ENCODE results near the gene TBC1D14.

Gene TBC1D14

DNA sequence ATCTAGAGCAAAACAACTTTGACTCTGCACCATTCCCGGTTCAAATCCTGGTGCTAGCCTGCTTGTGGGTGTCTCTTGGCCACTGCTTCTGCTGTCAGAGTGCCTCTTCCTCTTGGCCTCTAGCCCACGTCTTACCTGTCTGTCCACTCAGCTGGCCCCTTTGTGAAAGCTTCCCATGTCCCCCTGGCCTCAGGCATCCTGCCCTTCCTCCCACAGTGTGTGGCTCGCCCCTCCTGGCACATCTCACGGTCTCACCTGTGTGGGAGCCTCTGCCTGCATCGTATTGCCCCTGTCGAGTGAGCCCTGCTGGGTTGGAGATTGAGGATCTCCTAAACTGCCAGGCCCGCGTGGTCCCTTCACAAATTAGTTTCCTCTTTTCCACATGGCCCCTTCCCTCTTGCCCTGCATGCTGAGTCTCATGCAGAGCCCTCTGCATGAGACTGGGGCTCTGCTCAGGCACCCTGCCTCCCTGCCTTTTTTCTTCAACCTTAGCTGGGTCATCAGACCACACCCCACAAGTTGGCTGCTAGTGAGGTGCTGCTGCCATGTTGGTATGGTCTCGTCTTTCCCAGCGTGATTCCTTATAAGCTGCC, 79.8 kb downstream of the TBC1D14 start:
- no peak for DNase-seq (ENCODE audit: insufficient read length, low spot score)
- FAIRE-seq: no peak
- no peak for TF ChIP-seq POLR2A (IDR thresholded peaks at IDR 0.05; ENCODE audit: low read depth, low read length)
- no peak for TF ChIP-seq PAX5 (IDR thresholded peaks at IDR 0.05; ENCODE audit: insufficient read depth, low read length, severe bottlenecking)
- TF ChIP-seq POLR2AphosphoS5 (IDR thresholded peaks at IDR 0.05; ENCODE audit: low read depth, low read length): no peak
- TF ChIP-seq TAF1 (IDR thresholded peaks at IDR 0.05; ENCODE audit: low read depth, low read length): no peak
- TF ChIP-seq SPI1 (IDR thresholded peaks at IDR 0.05; ENCODE audit: low read depth, low read length): no peak
- TF ChIP-seq POU2F2 (IDR thresholded peaks at IDR 0.05; ENCODE audit: low read depth, low read length): no peak

DNA sequence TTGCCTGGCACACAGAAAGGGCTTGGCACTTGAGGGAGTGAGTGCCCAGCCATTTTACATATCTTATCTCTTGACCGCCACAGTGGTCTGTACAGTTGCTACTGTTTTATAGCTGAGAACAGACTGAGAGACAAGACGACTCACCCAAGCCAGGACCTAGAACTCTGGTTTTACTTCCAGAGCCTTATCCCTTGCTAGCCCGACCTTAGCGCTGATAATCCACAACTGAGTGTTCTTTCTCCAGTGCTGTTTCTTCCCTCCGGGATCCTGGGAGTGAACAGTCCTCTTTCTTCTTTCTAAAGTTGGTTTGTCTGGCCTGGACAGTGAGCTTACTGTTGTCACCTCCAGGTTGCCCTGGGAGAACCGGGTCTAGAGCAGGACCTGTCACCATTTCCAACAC, 81.0 kb downstream of the TBC1D14 start:
- FAIRE-seq: no peak
- no peak for TF ChIP-seq TAF1 (IDR thresholded peaks at IDR 0.05; ENCODE audit: low read depth, low read length)
- TF ChIP-seq POLR2AphosphoS5 (IDR thresholded peaks at IDR 0.05; ENCODE audit: low read depth, low read length): no peak
- TF ChIP-seq SPI1 (IDR thresholded peaks at IDR 0.05; ENCODE audit: low read depth, low read length): no peak
- TF ChIP-seq POLR2A (IDR thresholded peaks at IDR 0.05; ENCODE audit: low read depth, low read length): no peak
- TF ChIP-seq PAX5 (IDR thresholded peaks at IDR 0.05; ENCODE audit: insufficient read depth, low read length, severe bottlenecking): no peak
- no peak for TF ChIP-seq POU2F2 (IDR thresholded peaks at IDR 0.05; ENCODE audit: low read depth, low read length)
- no peak for DNase-seq (ENCODE audit: insufficient read length, low spot score)

DNA sequence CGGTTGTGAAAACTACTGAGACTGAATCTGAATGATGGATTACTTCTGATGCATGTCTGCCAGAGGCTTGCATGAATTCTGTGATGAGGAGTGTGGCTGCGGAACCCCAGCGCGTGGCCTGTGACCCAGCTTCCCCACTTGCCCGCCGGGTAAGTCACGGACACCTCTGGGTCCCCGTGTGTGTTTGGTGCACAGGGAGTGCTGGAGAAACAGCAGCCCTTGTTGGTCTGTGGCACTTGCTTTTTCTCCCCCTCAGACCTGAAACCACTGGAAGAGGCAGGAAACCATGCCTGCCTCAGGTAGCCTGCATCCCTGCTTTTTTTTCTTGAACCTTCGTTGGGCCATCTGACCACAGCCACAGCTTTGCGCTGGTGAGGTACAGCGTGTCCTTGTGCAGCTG, 81.6 kb downstream of the TBC1D14 start:
- no peak for FAIRE-seq
- DNase-seq (ENCODE audit: insufficient read length, low spot score): no peak
- TF ChIP-seq SPI1 (IDR thresholded peaks at IDR 0.05; ENCODE audit: low read depth, low read length): no peak
- TF ChIP-seq PAX5 (IDR thresholded peaks at IDR 0.05; ENCODE audit: insufficient read depth, low read length, severe bottlenecking): no peak
- no peak for TF ChIP-seq TAF1 (IDR thresholded peaks at IDR 0.05; ENCODE audit: low read depth, low read length)
- no peak for TF ChIP-seq POLR2AphosphoS5 (IDR thresholded peaks at IDR 0.05; ENCODE audit: low read depth, low read length)
- no peak for TF ChIP-seq POLR2A (IDR thresholded peaks at IDR 0.05; ENCODE audit: low read depth, low read length)

DNA sequence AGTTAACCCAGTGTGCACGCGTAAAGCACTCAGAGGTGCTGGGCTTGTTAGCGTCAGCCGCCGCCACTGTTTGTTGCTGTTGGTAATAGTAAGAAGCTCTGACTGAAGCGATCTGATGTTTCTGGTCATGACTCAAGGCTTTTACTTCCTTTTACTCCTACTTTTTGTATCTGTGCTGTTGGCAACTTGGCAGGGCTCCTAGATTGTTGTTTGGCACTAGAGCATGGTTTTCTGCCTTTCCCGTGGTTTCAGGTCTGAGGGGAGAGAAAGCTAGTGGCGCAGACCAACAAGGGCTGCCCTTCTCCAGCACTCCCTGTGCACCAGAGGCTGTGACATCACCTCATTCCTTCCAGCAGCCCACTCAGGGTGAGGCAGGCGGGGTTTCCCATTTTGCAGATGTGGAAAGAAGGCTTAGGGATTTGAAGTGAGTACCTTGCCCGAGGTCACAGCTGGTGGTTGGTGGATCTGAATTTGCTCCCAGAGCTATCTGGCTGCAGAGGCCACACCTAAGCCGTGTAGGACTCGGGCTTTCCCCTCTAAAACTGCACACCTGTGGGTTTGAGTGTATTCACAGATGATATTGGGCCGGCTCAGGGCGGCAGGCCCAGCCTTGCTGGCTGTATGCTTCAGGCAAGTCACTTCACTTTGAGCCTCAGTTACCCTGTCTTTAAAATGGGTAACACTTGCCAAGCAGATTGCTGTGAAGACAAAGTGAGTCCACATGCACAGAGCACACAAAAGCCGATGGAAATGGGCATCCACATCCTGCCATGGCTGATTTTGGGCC, 82.3 kb downstream of the TBC1D14 start:
- DNase-seq (ENCODE audit: insufficient read length, low spot score) (no peak), FAIRE-seq (no peak)
- TF ChIP-seq POLR2AphosphoS5 (IDR thresholded peaks at IDR 0.05; ENCODE audit: low read depth, low read length) (no peak), POU2F2 (IDR thresholded peaks at IDR 0.05; ENCODE audit: low read depth, low read length) (no peak), PAX5 (IDR thresholded peaks at IDR 0.05; ENCODE audit: insufficient read depth, low read length, severe bottlenecking) (no peak), POLR2A (IDR thresholded peaks at IDR 0.05; ENCODE audit: low read depth, low read length) (no peak), TAF1 (IDR thresholded peaks at IDR 0.05; ENCODE audit: low read depth, low read length) (no peak), SPI1 (IDR thresholded peaks at IDR 0.05; ENCODE audit: low read depth, low read length) (no peak)

DNA sequence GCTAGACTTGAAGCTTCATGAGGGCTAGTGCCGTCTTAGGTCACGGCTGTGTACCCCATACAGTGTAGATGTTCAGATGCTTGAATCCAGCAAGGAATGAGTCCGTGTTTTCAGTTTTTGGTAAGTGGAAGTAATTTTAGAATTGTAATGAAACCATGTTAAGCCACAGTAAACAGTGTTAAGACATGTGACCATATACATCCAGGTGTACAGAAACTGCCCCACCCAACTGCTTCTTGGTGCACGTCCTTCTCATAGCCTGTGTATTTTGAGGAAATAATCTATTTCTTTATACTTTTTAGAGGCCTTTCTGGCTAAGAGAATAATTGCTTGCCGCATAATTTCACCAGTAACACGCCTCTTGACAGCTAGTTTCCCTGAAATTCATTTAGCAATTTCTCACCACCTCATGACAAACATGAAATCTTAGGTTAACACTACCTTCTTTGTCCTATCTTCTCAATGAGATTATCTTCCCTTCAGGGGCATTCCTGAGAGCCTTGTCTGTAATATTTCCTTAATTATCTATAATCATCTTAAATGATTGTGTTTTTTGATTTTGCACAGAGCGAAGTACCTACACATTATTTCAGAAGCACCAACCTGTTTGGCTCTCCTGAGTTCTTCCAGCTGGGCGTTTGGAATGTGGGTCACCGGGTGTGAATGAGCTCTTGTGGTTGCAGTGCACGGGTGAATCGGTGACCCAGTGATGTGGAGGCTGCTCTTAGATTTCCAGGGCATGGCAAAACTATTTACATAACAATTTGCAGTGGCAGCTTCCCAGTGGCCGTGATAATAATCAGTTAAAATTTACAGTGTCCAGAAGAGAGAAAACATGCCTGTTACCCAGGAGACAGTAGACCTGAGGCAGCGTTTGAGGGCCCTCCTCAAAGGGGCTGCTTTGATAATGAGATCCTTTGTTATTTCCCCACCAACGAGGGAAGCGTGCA, 83.4 kb downstream of the TBC1D14 start:
- TF ChIP-seq PAX5 (IDR thresholded peaks at IDR 0.05; ENCODE audit: insufficient read depth, low read length, severe bottlenecking) (no peak), TAF1 (IDR thresholded peaks at IDR 0.05; ENCODE audit: low read depth, low read length) (no peak)
- FAIRE-seq (peak; percentile 62), DNase-seq (ENCODE audit: insufficient read length, low spot score) (no peak)

DNA sequence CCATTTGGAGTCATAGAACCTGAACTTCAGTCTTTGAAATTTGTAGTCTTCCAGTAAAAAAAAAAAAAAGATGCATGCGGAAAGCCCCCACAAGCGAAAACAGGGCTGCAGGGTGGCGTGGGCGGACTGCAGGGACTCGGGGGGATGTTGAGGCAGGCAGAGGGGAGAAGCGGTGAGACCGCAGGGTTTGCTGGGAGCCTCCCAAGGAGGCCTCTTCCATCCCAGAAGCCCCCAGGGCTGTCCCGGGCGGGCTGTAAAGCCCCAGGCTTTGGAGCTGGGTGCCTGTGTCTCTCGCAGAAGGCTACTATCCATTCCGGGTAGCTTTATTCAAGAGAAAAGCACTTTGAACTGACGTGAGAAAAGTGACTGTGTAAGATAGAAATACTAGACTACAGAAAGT, 86.9 kb downstream of the TBC1D14 start:
- no peak for TF ChIP-seq SPI1 (IDR thresholded peaks at IDR 0.05; ENCODE audit: low read depth, low read length)
- no peak for TF ChIP-seq POLR2A (IDR thresholded peaks at IDR 0.05; ENCODE audit: low read depth, low read length)
- no peak for TF ChIP-seq POU2F2 (IDR thresholded peaks at IDR 0.05; ENCODE audit: low read depth, low read length)
- TF ChIP-seq PAX5 (IDR thresholded peaks at IDR 0.05; ENCODE audit: insufficient read depth, low read length, severe bottlenecking): no peak
- no peak for TF ChIP-seq TAF1 (IDR thresholded peaks at IDR 0.05; ENCODE audit: low read depth, low read length)
- no peak for TF ChIP-seq POLR2AphosphoS5 (IDR thresholded peaks at IDR 0.05; ENCODE audit: low read depth, low read length)
- DNase-seq (ENCODE audit: insufficient read length, low spot score) (no peak), FAIRE-seq (no peak)

DNA sequence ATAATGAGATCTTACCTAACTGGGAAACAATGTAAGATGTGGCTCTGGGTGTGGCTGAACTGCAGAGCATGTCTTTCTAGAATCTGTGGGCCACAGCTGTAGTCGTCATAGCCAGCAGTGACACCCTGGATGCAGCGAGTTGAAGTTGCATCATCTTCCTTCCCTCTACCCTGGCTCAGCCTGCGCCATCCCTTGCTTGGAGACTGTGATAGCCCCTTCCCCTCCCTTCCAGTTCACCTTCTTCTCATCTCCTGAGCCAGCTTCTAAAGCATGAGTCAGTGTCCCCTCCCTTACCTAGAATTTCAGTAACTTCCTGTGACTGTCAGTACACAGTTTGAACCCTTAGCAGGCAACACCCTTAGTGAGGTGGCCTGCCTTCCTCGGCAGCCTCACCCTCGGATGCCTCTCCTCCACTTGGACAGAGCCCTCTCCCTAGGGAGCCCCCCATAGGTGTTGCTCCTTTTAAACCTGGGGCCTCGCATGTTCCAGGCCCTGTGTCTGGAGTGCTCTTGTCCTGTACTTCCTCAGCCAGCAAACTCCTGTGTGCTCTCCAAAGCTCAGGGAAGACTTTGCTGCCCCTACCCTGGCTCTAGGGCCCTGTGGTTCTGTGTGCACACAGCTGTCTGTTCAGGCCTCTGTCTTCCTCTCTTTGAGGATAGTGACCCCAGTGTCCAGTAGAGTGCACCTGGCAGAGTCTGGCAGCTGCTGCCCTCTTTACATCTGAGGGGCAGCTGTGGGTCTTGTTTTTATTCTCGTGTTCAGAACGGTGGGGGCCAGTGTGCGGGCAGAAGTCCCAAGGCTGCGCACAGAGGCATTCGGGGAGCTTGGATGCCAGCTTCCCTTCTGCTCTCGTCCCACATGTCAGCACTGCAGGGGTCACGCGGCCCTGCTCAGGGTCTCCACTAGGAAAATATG, 89.8 kb downstream of the TBC1D14 start:
- no peak for TF ChIP-seq POU2F2 (IDR thresholded peaks at IDR 0.05; ENCODE audit: low read depth, low read length)
- TF ChIP-seq PAX5 (IDR thresholded peaks at IDR 0.05; ENCODE audit: insufficient read depth, low read length, severe bottlenecking): no peak
- DNase-seq (ENCODE audit: insufficient read length, low spot score) (no peak), FAIRE-seq (no peak)

DNA sequence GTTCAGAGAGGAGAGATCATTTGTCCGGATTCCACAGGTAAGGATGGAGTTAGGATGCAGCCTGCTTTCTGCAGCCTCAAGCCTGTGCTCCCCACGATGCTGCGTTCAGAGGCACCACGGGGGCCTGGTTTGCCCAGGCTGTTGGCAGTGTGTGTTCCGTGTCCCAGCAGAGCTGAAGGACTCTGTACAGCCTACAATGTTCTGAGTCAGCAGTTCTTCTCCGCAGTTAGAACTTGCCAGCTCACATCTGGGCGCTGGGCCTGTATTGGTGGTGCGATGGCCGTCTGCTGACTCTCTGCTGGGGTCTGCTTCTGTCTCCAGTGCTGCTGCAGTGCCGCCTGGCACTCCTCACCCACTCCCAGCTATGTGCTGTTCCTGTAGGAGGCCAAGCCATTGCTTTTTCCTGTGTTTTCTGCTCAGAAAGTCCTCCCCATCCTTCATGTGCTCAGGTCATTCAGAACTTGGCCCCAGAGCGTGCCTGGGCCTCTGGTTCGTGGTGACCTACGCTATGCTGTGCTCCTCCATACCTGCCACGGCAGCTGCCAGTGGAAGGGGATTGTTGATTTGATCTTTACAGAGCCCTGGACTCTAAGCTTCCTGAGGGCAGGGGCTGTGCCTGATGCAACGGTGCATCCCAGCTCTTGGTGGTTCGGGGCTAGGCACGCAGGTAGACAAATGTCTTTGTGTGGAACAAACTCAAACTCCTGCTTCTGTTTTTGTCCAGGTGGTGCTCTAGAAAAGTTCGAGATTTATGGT, 91.0 kb downstream of the TBC1D14 start:
- no peak for FAIRE-seq
- no peak for TF ChIP-seq POLR2A (IDR thresholded peaks at IDR 0.05; ENCODE audit: low read depth, low read length)
- no peak for TF ChIP-seq PAX5 (IDR thresholded peaks at IDR 0.05; ENCODE audit: insufficient read depth, low read length, severe bottlenecking)
- TF ChIP-seq SPI1 (IDR thresholded peaks at IDR 0.05; ENCODE audit: low read depth, low read length): no peak
- TF ChIP-seq POLR2AphosphoS5 (IDR thresholded peaks at IDR 0.05; ENCODE audit: low read depth, low read length): no peak
- no peak for TF ChIP-seq POU2F2 (IDR thresholded peaks at IDR 0.05; ENCODE audit: low read depth, low read length)
- TF ChIP-seq TAF1 (IDR thresholded peaks at IDR 0.05; ENCODE audit: low read depth, low read length): no peak

More for the DNA sequence above, 91.0 kb downstream of the TBC1D14 start:
- no peak for DNase-seq (ENCODE audit: insufficient read length, low spot score)

Data from GM12891 (cell line).